Fibroblast of lung (primary cell): Measurements from ENCODE around the gene SNX32.

ENCODE experiments used
- CTCF ChIP-seq, 2 donors: IDR thresholded peaks in 1 of 2; conservative IDR thresholded peaks in 1 of 2; 1 replicate in 1 of 2; 2 replicates in 1 of 2; pipeline ENCODE4 v1.5.1; 2011 to 2012; ENCODE audit warnings: low read length in 2 of 2, control low read depth in 1 of 2, inconsistent platforms in 1 of 2, low read depth in 1 of 2, mild to moderate bottlenecking in 1 of 2
- EZH2 ChIP-seq: IDR thresholded peaks from 2 replicates; pipeline ENCODE4 v1.5.1; 2012; ENCODE audit warnings: low read length, control low read depth, mild to moderate bottlenecking; ENCODE audit errors: missing control alignments

GRCh38 chr11:65900125-65900898 is 66.5 kb downstream of the SNX32 start, which contains the start of gene FOSL1:
- TF ChIP-seq CTCF (conservative IDR thresholded peaks at IDR 0.05 in 1 of 2, IDR thresholded peaks at IDR 0.05 in 1 of 2; ENCODE audit: low read depth in 1 of 2, low read length in 2 of 2) = no peak
- TF ChIP-seq EZH2 = no peak
